ENCODE data around the gene ARPP21. TPM values are rescaled to one million over a fixed set of nuclear protein-coding genes. Genes with fewer than 3 reads are reported as not detected.

ARPP21 gene
- total RNA-seq, 4 donors from 2014 or later = 58.7 to 93.8 (median 67.5) TPM

DNA sequence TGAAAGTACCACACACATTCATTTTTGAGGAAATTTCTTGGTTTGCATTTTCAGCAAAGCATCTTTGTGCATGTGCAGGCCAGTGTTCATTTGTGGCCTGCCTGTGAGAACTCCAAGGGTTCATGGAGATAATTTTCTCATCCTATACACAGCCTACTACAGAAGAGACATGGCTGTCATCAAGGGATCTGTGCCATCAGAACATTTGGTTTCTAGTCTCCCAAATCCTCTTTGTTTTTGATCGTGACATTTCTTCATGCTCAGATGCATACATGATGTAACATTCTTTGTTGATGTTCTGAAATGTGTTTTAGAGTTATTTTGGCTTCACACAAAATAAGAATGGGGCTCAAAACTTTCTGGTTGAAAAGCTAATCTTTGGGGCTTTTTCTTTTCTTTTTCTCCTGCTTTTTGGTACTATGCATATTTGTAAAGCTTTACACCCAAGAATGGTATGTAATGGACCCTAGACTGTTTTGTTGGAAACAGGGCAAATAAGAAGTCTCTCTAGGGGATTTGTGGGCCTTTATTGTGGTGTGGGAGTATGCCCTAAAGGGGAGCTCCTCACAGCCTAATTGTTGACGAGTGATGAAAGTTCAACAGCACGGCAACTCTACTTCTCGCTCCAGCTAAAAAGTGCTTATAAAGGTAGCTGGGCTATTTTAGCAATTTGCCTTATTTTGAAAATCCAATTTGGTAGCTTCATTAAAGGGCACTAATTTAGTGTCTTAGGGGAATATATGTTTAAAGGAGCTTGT lies 3.2 kb upstream of the ARPP21 start:
- Histone ChIP-seq H3K36me3 (no peaks in the 10 kb centered on the region), H3K27ac (no peak overlapping the region), H3K4me3 (no peak overlapping the region), H3K4me1 (peaks cover 0 to 3% of the 10 kb centered on the region in 2 donors), H3K9me3 (no peaks in the 10 kb centered on the region), H3K27me3 (no peaks in the 10 kb centered on the region)
- in situ Hi-C loops (cut with MboI; ENCODE audit: low sequenced_read_pairs in 4 of 4) (no loop called here), intact Hi-C loops (cut with DNase I; ENCODE audit: low total_unique reads) (loop anchor here (5.0 kb wide), 1 partner anchor 1979 kb away; no protein-coding TSS in a partner anchor)
- no peak for DNase-seq
- no peak for TF ChIP-seq POLR2A (IDR thresholded peaks at IDR 0.05)
- TF ChIP-seq, protein P1, sequence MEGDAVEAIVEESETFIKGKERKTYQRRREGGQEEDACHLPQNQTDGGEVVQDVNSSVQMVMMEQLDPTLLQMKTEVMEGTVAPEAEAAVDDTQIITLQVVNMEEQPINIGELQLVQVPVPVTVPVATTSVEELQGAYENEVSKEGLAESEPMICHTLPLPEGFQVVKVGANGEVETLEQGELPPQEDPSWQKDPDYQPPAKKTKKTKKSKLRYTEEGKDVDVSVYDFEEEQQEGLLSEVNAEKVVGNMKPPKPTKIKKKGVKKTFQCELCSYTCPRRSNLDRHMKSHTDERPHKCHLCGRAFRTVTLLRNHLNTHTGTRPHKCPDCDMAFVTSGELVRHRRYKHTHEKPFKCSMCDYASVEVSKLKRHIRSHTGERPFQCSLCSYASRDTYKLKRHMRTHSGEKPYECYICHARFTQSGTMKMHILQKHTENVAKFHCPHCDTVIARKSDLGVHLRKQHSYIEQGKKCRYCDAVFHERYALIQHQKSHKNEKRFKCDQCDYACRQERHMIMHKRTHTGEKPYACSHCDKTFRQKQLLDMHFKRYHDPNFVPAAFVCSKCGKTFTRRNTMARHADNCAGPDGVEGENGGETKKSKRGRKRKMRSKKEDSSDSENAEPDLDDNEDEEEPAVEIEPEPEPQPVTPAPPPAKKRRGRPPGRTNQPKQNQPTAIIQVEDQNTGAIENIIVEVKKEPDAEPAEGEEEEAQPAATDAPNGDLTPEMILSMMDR (IDR thresholded peaks at IDR 0.05 in 4 of 5, conservative IDR thresholded peaks at IDR 0.05 in 1 of 5) = no peak
- no peak for ATAC-seq

DNA sequence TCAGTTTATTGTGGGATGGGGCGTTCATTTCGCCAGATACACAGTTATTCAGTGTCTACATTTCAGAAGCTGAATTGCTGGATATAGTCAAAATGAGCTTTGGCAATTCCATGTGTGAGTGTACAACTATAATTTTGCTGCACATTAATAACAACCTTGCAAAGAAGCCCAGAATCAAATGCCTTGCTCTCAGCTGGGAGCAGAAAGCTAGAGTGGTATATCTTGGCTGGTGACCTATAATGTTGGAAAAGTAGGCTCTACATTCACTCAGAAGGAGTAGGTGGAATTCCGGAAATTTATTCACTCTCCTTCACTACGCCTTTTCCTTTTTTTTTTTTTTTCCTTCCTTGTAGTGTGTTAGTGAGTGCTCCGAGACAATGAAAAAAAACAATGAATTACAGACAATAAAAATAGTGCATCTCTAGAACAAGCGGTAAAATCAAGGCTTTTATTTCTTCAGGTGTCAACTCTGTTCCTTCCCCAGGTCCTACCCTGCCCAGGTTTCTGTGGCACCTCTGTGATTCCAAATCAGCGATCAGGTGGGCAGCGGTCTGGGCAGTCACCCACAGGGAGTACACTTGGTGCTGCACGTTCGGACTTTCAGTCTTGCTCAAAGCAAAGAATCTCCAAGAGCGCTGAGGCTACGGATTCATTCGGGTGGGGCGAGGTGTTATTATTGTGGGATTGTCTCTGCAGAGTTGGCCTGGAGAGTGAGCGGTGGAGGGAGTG lies 910 bp upstream of the ARPP21 start:
- in situ Hi-C loops (cut with MboI; ENCODE audit: low sequenced_read_pairs in 4 of 4) (no loop called here), intact Hi-C loops (cut with DNase I; ENCODE audit: low total_unique reads) (loop anchor here (5.0 kb wide), 1 partner anchor 1981 kb away; no protein-coding TSS in a partner anchor)
- Histone ChIP-seq H3K36me3 (no peaks in the 10 kb centered on the region), H3K27me3 (no peaks in the 10 kb centered on the region), H3K9me3 (no peaks in the 10 kb centered on the region), H3K4me3 (peak overlapping the region; percentile 67 to 77 (median 74)), H3K4me1 (peaks cover 0 to 3% of the 10 kb centered on the region in 2 donors), H3K27ac (peak overlapping the region; percentile 88 to 94 (median 92))
- no peak for TF ChIP-seq POLR2A (IDR thresholded peaks at IDR 0.05)
- ATAC-seq (peak; percentile 5 to 14), DNase-seq (no peak)

DNA sequence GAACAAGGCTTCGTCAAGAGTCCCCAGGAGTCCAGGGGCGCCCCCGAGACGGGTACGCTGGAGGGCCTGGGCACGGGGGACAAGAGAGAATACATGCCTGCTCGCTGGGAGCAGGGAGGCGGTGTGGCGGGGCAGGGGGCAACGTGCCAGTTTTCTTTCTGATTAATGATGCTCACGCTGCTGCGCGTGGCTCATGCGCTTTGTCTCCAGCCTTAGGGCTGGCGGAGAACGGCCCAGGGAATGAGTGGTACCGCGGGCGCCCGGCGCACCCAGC lies 408 bp upstream of the ARPP21 start:
- in situ Hi-C loops (cut with MboI; ENCODE audit: low sequenced_read_pairs in 4 of 4) (no loop called here), intact Hi-C loops (cut with DNase I; ENCODE audit: low total_unique reads) (loop anchor here (5.0 kb wide), 1 partner anchor 1982 kb away; no protein-coding TSS in a partner anchor)
- Histone ChIP-seq H3K27ac (peak overlapping the region; percentile 88 to 94 (median 92)), H3K4me3 (peak overlapping the region; percentile 67 to 77 (median 74)), H3K9me3 (no peaks in the 10 kb centered on the region), H3K36me3 (no peaks in the 10 kb centered on the region), H3K27me3 (no peaks in the 10 kb centered on the region), H3K4me1 (peaks cover 0 to under 1% of the 10 kb centered on the region in 2 donors)
- DNase-seq (no peak), ATAC-seq (peak; percentile 55 to 58)
- TF ChIP-seq POLR2A (IDR thresholded peaks at IDR 0.05) = no peak
- TF ChIP-seq, protein P1 (IDR thresholded peaks at IDR 0.05 in 4 of 5, conservative IDR thresholded peaks at IDR 0.05 in 1 of 5) = peak in 1 of 5 experiments; percentile 9

DNA sequence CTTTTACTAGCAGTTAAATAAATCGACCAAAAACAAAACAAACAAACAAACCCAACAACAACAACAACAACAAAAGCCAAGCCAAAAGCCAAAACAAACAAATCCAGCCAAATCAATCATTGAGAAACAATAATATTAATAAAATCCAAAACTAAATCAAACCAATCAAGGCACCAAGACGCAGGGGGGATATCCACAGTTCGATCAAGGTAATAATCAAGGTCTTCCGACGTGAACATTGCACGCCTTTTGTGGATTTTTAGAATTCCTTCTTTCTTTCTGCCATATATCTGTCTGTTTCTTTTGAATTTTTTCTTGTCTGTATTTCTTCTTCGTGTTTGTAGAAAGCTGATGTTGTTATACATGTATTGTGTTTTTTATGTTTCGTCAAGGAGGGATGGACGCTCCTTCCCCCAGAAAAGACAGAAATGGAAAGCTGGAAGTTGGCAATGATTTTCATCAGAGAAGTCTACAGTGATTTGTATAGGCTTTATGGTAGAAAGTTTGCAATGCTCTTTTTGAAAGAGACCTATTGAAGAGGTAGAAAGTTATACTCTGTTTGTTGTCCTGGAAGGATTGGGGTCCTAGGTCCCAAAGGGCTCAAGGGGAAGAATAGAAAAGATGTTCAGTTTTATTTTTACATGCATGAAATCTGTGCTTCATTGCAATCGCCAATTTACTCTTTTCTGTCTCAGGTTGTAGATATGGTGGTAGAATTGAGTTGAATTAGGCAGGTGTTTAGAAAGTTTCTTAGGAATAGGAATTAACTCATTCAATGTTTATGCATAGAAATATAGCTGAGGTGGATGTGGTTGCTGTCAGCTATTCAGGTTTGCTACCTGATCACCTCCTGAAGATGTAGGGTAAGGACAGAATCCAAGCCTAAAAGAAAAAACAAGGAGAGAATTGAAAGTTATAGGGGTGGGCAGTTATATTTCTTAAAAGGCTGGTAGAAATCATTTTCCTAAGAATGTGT lies 1.2 kb downstream of the ARPP21 start:
- DNase-seq (no peak), ATAC-seq (no peak)
- Histone ChIP-seq H3K4me1 (no peaks in the 10 kb centered on the region), H3K9me3 (no peaks in the 10 kb centered on the region), H3K4me3 (peak overlapping the region; percentile 67 to 77 (median 74)), H3K27ac (peak overlapping the region; percentile 88 to 94 (median 92)), H3K27me3 (no peaks in the 10 kb centered on the region), H3K36me3 (no peaks in the 10 kb centered on the region)
- TF ChIP-seq, protein P1 (IDR thresholded peaks at IDR 0.05 in 4 of 5, conservative IDR thresholded peaks at IDR 0.05 in 1 of 5) = no peak
- TF ChIP-seq POLR2A (IDR thresholded peaks at IDR 0.05) = no peak
- in situ Hi-C loops (cut with MboI; ENCODE audit: low sequenced_read_pairs in 4 of 4) = no loop called here
- intact Hi-C loops (cut with DNase I; ENCODE audit: low total_unique reads) = no loop called here

All from gastrocnemius medialis (tissue), 4 donors.